Fibroblast of pulmonary artery (primary cell): ENCODE results near the gene NECTIN3.

Source experiments
- DNase-seq: peaks from one replicate; pipeline ENCODE4 v3.0.0-alpha.2; 2010; ENCODE audit warnings: low read depth
- H3K4me3 ChIP-seq: replicated peaks from 2 replicates; pipeline ENCODE4 v1.5.1; 2011; ENCODE audit warnings: low read depth, mild to moderate bottlenecking, control low read depth, low read length, moderate library complexity
- TF ChIP-seq, protein P1 (sequence below): IDR thresholded peaks from 2 replicates; pipeline ENCODE4 v1.5.1; 2011; ENCODE audit warnings: mild to moderate bottlenecking, control low read depth, low read length, inconsistent platforms; ENCODE audit errors: missing control alignments

Gene NECTIN3, protein sequence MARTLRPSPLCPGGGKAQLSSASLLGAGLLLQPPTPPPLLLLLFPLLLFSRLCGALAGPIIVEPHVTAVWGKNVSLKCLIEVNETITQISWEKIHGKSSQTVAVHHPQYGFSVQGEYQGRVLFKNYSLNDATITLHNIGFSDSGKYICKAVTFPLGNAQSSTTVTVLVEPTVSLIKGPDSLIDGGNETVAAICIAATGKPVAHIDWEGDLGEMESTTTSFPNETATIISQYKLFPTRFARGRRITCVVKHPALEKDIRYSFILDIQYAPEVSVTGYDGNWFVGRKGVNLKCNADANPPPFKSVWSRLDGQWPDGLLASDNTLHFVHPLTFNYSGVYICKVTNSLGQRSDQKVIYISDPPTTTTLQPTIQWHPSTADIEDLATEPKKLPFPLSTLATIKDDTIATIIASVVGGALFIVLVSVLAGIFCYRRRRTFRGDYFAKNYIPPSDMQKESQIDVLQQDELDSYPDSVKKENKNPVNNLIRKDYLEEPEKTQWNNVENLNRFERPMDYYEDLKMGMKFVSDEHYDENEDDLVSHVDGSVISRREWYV

GRCh38 chr3:111071257-111072030, at the start of gene NECTIN3:
TSS of gene NECTIN3 (plus strand) at chr3:111071816. CDS start at chr3:111072018, 202 bp downstream.
- TF ChIP-seq, protein P1, sequence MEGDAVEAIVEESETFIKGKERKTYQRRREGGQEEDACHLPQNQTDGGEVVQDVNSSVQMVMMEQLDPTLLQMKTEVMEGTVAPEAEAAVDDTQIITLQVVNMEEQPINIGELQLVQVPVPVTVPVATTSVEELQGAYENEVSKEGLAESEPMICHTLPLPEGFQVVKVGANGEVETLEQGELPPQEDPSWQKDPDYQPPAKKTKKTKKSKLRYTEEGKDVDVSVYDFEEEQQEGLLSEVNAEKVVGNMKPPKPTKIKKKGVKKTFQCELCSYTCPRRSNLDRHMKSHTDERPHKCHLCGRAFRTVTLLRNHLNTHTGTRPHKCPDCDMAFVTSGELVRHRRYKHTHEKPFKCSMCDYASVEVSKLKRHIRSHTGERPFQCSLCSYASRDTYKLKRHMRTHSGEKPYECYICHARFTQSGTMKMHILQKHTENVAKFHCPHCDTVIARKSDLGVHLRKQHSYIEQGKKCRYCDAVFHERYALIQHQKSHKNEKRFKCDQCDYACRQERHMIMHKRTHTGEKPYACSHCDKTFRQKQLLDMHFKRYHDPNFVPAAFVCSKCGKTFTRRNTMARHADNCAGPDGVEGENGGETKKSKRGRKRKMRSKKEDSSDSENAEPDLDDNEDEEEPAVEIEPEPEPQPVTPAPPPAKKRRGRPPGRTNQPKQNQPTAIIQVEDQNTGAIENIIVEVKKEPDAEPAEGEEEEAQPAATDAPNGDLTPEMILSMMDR = no peak
- H3K4me3 ChIP-seq = peak within 1 kb of the TSS; percentile 95
- peak; percentile 99 for DNase-seq

DNA sequence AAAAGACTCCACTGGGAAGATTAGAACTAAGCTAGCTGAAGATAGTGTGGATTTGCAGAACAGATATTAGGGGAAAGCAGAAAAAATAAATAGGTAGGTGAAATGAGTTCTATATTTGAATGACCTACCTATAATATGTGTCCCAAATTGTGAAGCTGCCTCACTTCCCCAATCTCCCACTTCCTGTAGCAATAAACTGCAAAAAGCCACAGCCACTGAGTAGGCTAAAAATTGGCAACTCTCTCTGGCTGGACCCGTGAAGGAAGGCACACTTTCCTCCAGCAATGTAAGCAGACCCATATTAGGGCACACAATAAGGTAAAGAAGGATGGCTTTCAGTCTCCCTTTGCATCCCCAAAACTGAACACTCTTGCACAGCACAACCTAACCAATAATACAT, 43.7 kb upstream of the NECTIN3 start:
- TF ChIP-seq, protein P1 = no peak
- no peak overlapping the region for H3K4me3 ChIP-seq
- DNase-seq = no peak

DNA sequence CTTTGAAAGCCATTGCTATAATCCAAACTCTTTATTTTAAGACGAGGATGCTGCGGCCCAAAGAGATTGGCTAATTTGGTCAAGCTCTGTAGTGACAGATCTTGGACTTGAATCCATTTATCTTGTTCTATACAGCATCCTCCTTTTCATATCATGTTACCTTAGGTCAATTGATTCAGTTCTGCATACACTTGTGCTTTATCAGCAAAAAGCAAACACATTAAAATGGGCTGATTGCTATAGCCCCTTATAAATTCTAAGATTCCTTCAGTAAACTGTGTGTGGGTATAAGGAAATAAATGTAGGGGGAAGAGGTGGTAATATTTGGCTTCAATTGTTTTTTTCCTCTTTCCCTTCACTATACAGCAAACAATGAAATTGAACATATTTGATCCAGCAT, 40.1 kb upstream of the NECTIN3 start:
- TF ChIP-seq, protein P1 = no peak
- H3K4me3 ChIP-seq = no peak overlapping the region
- DNase-seq = no peak

GRCh38 chr3:111032677-111033076, 38.9 kb upstream of the NECTIN3 start:
- TF ChIP-seq, protein P1 = no peak
- no peak overlapping the region for H3K4me3 ChIP-seq
- no peak for DNase-seq

DNA sequence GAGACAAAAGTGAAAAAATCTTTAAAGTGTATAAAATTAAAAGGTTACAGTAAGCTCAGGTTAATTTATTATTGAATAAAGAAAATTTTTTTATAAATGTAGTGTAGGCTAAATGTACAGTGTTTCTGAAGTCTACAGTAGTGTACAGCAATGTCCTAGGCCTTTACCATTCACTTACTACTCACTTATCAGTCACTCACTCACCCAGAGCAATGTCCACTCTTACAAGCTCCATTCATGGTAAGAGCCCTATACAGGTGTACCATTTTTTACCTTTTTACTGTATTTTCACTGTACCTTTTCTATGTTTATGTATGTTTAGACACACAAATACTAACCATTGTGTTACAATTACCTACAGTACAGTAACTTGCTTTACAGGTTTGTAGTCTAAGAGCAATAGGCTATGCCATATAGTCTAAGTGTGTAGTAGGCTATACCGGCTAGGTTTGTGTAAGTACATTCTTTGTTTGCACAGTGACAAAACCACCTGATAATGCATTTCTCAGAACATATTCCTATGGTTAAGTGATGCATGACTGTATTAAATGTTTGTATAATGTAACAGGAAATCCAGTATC, 38.1 kb upstream of the NECTIN3 start:
- no peak for DNase-seq
- TF ChIP-seq, protein P1 = no peak
- no peak overlapping the region for H3K4me3 ChIP-seq

- H3K4me3 ChIP-seq = no peak overlapping the region
- DNase-seq = no peak
- TF ChIP-seq, protein P1 = no peak
Observed at GRCh38 chr3:111035316-111035715, 36.3 kb upstream of the NECTIN3 start.
